H1 (cell line): ENCODE measurements around the gene ELOVL2. TPM values are rescaled to one million over a fixed set of nuclear protein-coding genes. Genes with fewer than 3 reads are reported as not detected.
A peak's percentile ranks its signal among the peaks of the same experiment; 100 is the strongest.

Experiments
- CTCF ChIA-PET: fragments of 300-600 bp; sonication (Branson Sonifier 250); formaldehyde crosslinking; loops from one replicate; lab custom pipeline; 2021; ENCODE audit not compliant: partially characterized antibody; lab: Charles Lee
- POLR2A ChIA-PET: fragments of 300-600 bp; sonication (Branson Sonifier 250); formaldehyde crosslinking; loops from one replicate; lab custom pipeline; 2021; ENCODE audit warnings: inconsistent platforms; ENCODE audit not compliant: partially characterized antibody; lab: Charles Lee
- DNase-seq, 2 experiments: peaks; one replicate each; pipeline versions ENCODE4 v3.0.0 to v3.0.0-alpha.2; 2010 to 2022; ENCODE audit warnings: low spot score in 2 of 2, low read depth in 1 of 2, mixed read lengths in 1 of 2
- FAIRE-seq: peaks from 2 replicates; lab custom pipeline; 2011; peaks lifted over from hg19 to GRCh38; lab: Jason Lieb, UNC
- H2AFZ ChIP-seq: 2 replicates; pipeline ENCODE4 v1.8.1; 2012; ENCODE audit warnings: low read length, inconsistent platforms
- H2AK5ac ChIP-seq: 2 replicates; pipeline ENCODE4 v1.6.1; 2013; ENCODE audit warnings: low read depth, low read length
- H2BK120ac ChIP-seq: replicated peaks from 2 replicates; pipeline ENCODE3; 2013; ENCODE audit warnings: low read depth, low read length, inconsistent platforms
- H2BK12ac ChIP-seq: 2 replicates; pipeline ENCODE4 v1.6.1; 2013; ENCODE audit warnings: low read depth, low read length
- H2BK15ac ChIP-seq: 2 replicates; pipeline ENCODE4 v1.6.1; 2013; ENCODE audit warnings: low read length
- H2BK20ac ChIP-seq: 2 replicates; pipeline ENCODE4 v1.6.1; 2013; ENCODE audit warnings: low read length
- H2BK5ac ChIP-seq: 2 replicates; pipeline ENCODE4 v1.6.1; 2013; ENCODE audit warnings: low read depth, low read length
- H3K14ac ChIP-seq: 2 replicates; pipeline ENCODE4 v1.6.1; 2013; ENCODE audit warnings: inconsistent platforms; ENCODE audit not compliant: insufficient read length
- H3K18ac ChIP-seq: 2 replicates; pipeline ENCODE4 v1.6.1; 2013; ENCODE audit warnings: low read length; ENCODE audit errors: extremely low read depth
- H3K23ac ChIP-seq: 2 replicates; pipeline ENCODE4 v1.6.1; 2013; ENCODE audit warnings: inconsistent platforms; ENCODE audit not compliant: insufficient read length
- H3K23me2 ChIP-seq: 2 replicates; pipeline ENCODE4 v1.6.1; 2013; ENCODE audit warnings: low read depth, low read length
- H3K27ac ChIP-seq: 2 replicates; pipeline ENCODE4 v1.6.1; 2011; ENCODE audit warnings: low read depth, low read length, inconsistent platforms
- H3K27me3 ChIP-seq, 4 experiments: replicated peaks in 1 of 4; 1 replicate in 1 of 4; 2 replicates in 3 of 4; pipeline versions ENCODE4 v1.6.1 to v1.8.1; 2011 to 2013; ENCODE audit warnings: low read length in 3 of 4, mild to moderate bottlenecking in 3 of 4, inconsistent platforms in 2 of 4, mixed read lengths in 2 of 4, moderate library complexity in 1 of 4; ENCODE audit not compliant: control insufficient read depth in 3 of 4, insufficient read depth in 3 of 4; ENCODE audit errors: extremely low read depth in 1 of 4
- H3K36me3 ChIP-seq, 4 experiments: 2 replicates each; pipeline versions ENCODE4 v1.6.1 to v1.8.1; 2011 to 2013; ENCODE audit warnings: mild to moderate bottlenecking in 4 of 4, low read length in 3 of 4, moderate library complexity in 2 of 4, control low read depth in 1 of 4, inconsistent platforms in 1 of 4; ENCODE audit not compliant: insufficient read depth in 4 of 4, control insufficient read depth in 2 of 4
- H3K4ac ChIP-seq: replicated peaks from 2 replicates; pipeline ENCODE3; 2013; ENCODE audit warnings: low read length, low read depth, mixed read lengths, inconsistent platforms; ENCODE audit not compliant: insufficient read length
- H3K4me1 ChIP-seq, 4 experiments: replicated peaks in 1 of 4; 1 replicate in 1 of 4; 2 replicates in 3 of 4; pipeline versions ENCODE4 v1.6.1 to v1.8.1; 2011 to 2013; ENCODE audit warnings: low read length in 3 of 4, inconsistent platforms in 2 of 4, mixed read lengths in 1 of 4; ENCODE audit not compliant: insufficient read depth in 4 of 4, control insufficient read depth in 3 of 4
- H3K4me2 ChIP-seq, 2 experiments: 2 replicates each; pipeline versions ENCODE4 v1.6.1 to v1.8.1; 2011 to 2013; ENCODE audit warnings: low read depth in 2 of 2, low read length in 2 of 2, control low read depth in 1 of 2, inconsistent platforms in 1 of 2, mild to moderate bottlenecking in 1 of 2; ENCODE audit not compliant: insufficient read depth in 1 of 2
- H3K4me3 ChIP-seq, 4 experiments: fragments of 200-600, 300-600 bp in 1 of 4; sonication (generic), shearing (Covaris generic), sonication (Bioruptor Twin) in 1 of 4; 2 replicates each; pipeline versions ENCODE4 v1.5.1 to v1.8.1; 2011 to 2016; ENCODE audit warnings: low read length in 4 of 4, low read depth in 3 of 4, control low read depth in 2 of 4, inconsistent platforms in 2 of 4, mild to moderate bottlenecking in 2 of 4, mixed read lengths in 1 of 4, moderate library complexity in 1 of 4; ENCODE audit not compliant: insufficient read depth in 2 of 4; ENCODE audit errors: extremely low read depth in 1 of 4
- H3K56ac ChIP-seq: replicated peaks from 2 replicates; pipeline ENCODE3; 2013; ENCODE audit warnings: low read depth, mild to moderate bottlenecking, mixed read lengths, low read length, inconsistent platforms; ENCODE audit not compliant: insufficient read length
- H3K79me1 ChIP-seq: 2 replicates; pipeline ENCODE4 v1.6.1; 2013; ENCODE audit warnings: low read depth, low read length, control low read depth
- H3K79me2 ChIP-seq, 2 experiments: 2 replicates each; pipeline versions ENCODE4 v1.6.1 to v1.8.1; 2012 to 2013; ENCODE audit warnings: low read length in 2 of 2, mild to moderate bottlenecking in 2 of 2, inconsistent platforms in 1 of 2; ENCODE audit not compliant: insufficient read depth in 2 of 2, control insufficient read depth in 1 of 2
- H3K9ac ChIP-seq, 4 experiments: replicated peaks in 1 of 4; 1 replicate in 1 of 4; 2 replicates in 3 of 4; pipeline versions ENCODE4 v1.6.1 to v1.8.1; 2011 to 2013; ENCODE audit warnings: low read depth in 3 of 4, low read length in 3 of 4, control low read depth in 2 of 4, mild to moderate bottlenecking in 2 of 4, moderate library complexity in 2 of 4, inconsistent platforms in 1 of 4; ENCODE audit errors: extremely low read depth in 1 of 4
- H3K9me3 ChIP-seq, 2 experiments: 2 replicates each; pipeline versions ENCODE4 v1.6.1 to v1.8.1; 2012 to 2013; ENCODE audit warnings: mild to moderate bottlenecking in 2 of 2, moderate library complexity in 2 of 2, control low read depth in 1 of 2, inconsistent platforms in 1 of 2, low read depth in 1 of 2, low read length in 1 of 2, mixed read lengths in 1 of 2; ENCODE audit not compliant: insufficient read depth in 2 of 2
- H4K20me1 ChIP-seq, 2 experiments: replicated peaks in 1 of 2; 2 replicates each; pipeline versions ENCODE3 to v1.8.1; 2011 to 2013; ENCODE audit warnings: inconsistent platforms in 2 of 2, low read length in 2 of 2, mild to moderate bottlenecking in 1 of 2; ENCODE audit not compliant: insufficient read depth in 2 of 2, control insufficient read depth in 1 of 2
- H4K5ac ChIP-seq: 2 replicates; pipeline ENCODE4 v1.6.1; 2013; ENCODE audit warnings: low read length, low read depth, mixed read lengths, inconsistent platforms; ENCODE audit not compliant: insufficient read length
- H4K8ac ChIP-seq: 2 replicates; pipeline ENCODE4 v1.8.0; 2013; ENCODE audit warnings: mild to moderate bottlenecking, moderate library complexity, low read length, inconsistent platforms; ENCODE audit not compliant: insufficient read depth; ENCODE audit errors: extremely low read depth
- H4K91ac ChIP-seq: replicated peaks from 2 replicates; pipeline ENCODE3; 2013; ENCODE audit warnings: low read length, mixed read lengths, inconsistent platforms; ENCODE audit not compliant: insufficient read length
- BCL11A ChIP-seq, 2 experiments: IDR thresholded peaks; one replicate each; pipeline ENCODE4 v1.6.1; 2011; ENCODE audit warnings: low read depth in 2 of 2, low read length in 2 of 2, mild to moderate bottlenecking in 2 of 2
- CEBPB ChIP-seq: IDR thresholded peaks from 2 replicates; pipeline ENCODE4 v1.6.1; 2012; ENCODE audit warnings: low read depth, low read length
- CHD1 ChIP-seq: IDR thresholded peaks from 2 replicates; pipeline ENCODE4 v1.6.1; 2012; ENCODE audit warnings: low read depth, low read length, improper control_type of control experiment
- SRF ChIP-seq: IDR thresholded peaks from 2 replicates; pipeline ENCODE4 v1.6.1; 2011; ENCODE audit warnings: mild to moderate bottlenecking, low read depth, low read length, moderate library complexity
- TAF1 ChIP-seq: IDR thresholded peaks from 2 replicates; pipeline ENCODE4 v1.6.1; 2011; ENCODE audit warnings: mild to moderate bottlenecking, low read depth, low read length
- WGBS, 2 experiments: shearing (Covaris generic) in 1 of 2; methylation state at CpG; one replicate each; pipeline versions ENCODE4 v1.1.6 to v1.1.7; 2013 to 2015; ENCODE audit warnings: low lambda C conversion rate in 2 of 2, mixed read lengths in 2 of 2, inconsistent platforms in 1 of 2, low coverage in 1 of 2, missing lambda C conversion rate in 1 of 2; ENCODE audit not compliant: insufficient replicate concordance in 2 of 2, insufficient coverage in 1 of 2, insufficient read length in 1 of 2; ENCODE audit errors: extremely low coverage in 1 of 2, missing lambda C conversion rate in 1 of 2; 5-methylcytosine and 5-hydroxymethylcytosine counted together
- polyA plus RNA-seq, 7 experiments: library from polyadenylated mRNA; depleted of rRNA in 3 of 7; stranded (reverse) in 5 of 7; unstranded in 2 of 7; fragments of >200 nt in 5 of 7; fragments of 200-250 nt in 2 of 7; gene quantifications; 1 replicate in 5 of 7; 2 replicates in 1 of 7; 4 replicates in 1 of 7; pipeline versions ENCODE4 v1.2.1 to v1.2.3, GENCODE V29; 2011 to 2013; ENCODE audit warnings: missing spikeins in 2 of 7, mixed read lengths in 2 of 7
- total RNA-seq: library from RNA; stranded (reverse); fragmentation: NEBNext Ultra II Directional; extraction: Animal tissue kit (Norgen Biotek cat#: 25700); gene quantifications from 2 replicates; pipeline ENCODE4 v1.2.1, GENCODE V29; 2021

Gene ELOVL2
- total and polyA plus RNA-seq, 2 of the 8 experiments (the other 6 are each of a cell fraction or from before 2014, with no cell fraction given), result 0.42 to 0.89 TPM

GRCh38 chr6:11042025-11042749 is 1.9 kb downstream of the ELOVL2 start:
- 59% methylated on average over 10 of the region's 10 CpGs; no CpG with 5 or more reads in 1 of the 2 experiments for WGBS, 2 experiments
- Histone ChIP-seq H3K14ac (no peak overlapping the region), H3K36me3 (peaks cover 0 to 4% (median 0%) of the 10 kb centered on the region in 4 experiments; a peak in 1 of 8 replicates), H3K79me2 (no peaks in the 10 kb centered on the region), H4K20me1 (peaks cover 0 to 1% of the 10 kb centered on the region in 2 experiments), H2BK15ac (no peak overlapping the region), H3K56ac (no peak overlapping the region), H3K4me1 (peaks cover 0 to 6% (median 2%) of the 10 kb centered on the region in 4 experiments; a peak in 2 of 7 replicates), H3K9me3 (no peaks in the 10 kb centered on the region; a peak in 1 of 4 replicates), H3K23me2 (peaks cover 7% of the 10 kb centered on the region), H3K18ac (no peak overlapping the region), H4K91ac (no peak overlapping the region), H3K27ac (no peak overlapping the region), H4K8ac (no peak overlapping the region; the same call in 1 of the 2 replicates), H2BK12ac (no peak overlapping the region), H4K5ac (no peak overlapping the region), H3K79me1 (no peaks in the 10 kb centered on the region), H3K4me3 (no peak overlapping the region), H2BK20ac (no peak overlapping the region), H3K23ac (no peak overlapping the region), H3K4me2 (peak overlapping the region in 1 of 2 experiments; percentile 96; a peak in 1 of 4 replicates), H2BK120ac (no peak overlapping the region), H2AFZ (no peak overlapping the region), H2AK5ac (no peak overlapping the region), H3K4ac (no peak overlapping the region), H3K9ac (no peak overlapping the region), H3K27me3 (peaks cover 19 to 42% (median 36%) of the 10 kb centered on the region in 4 experiments), H2BK5ac (no peak overlapping the region)
- FAIRE-seq, result no peak
- TF ChIP-seq BCL11A (IDR thresholded peaks at IDR 0.05; ENCODE audit: low read depth in 2 of 2, low read length in 2 of 2) (no peak), SRF (no peak), CEBPB (0 out of 2 replicates have a peak, but pooled peaks have one; percentile 17), CHD1 (no peak), TAF1 (no peak)
- POLR2A ChIA-PET, result no interaction called here
- DNase-seq, result no peak
- CTCF ChIA-PET, result interaction anchor here (0.7 to 2.3 kb wide), 11 partner anchors 12 to 445 kb away, joined by 3 to 10 read pairs (median 4); no protein-coding TSS in a partner anchor
